ENCODE data around the gene TRO. TPM values are rescaled to one million over a fixed set of nuclear protein-coding genes. Genes with fewer than 3 reads are reported as not detected.

The TRO gene
- polyA plus RNA-seq, 3 donors: not detected

- H3K36me3 ChIP-seq (replicated peaks in 1 of 2; ENCODE audit: control insufficient read depth in 1 of 2, insufficient read depth in 2 of 2, low read length in 2 of 2): no peaks in the 10 kb centered on the region
- no peak overlapping the region for H2AFZ ChIP-seq (ENCODE audit: insufficient read depth, low read depth, low read length, poor library complexity, severe bottlenecking)
- Mint-ChIP-seq H3K36me3 (no peaks in the 10 kb centered on the region), H3K27ac (no peak overlapping the region), H3K4me3 (no peak overlapping the region), H3K4me1 (no peaks in the 10 kb centered on the region), H3K27me3 (ENCODE audit: low read depth in 3 of 3) (peaks cover 2 to 5% (median 3%) of the 10 kb centered on the region in 3 donors), H3K9me3 (peaks cover 0 to 6% (median 2%) of the 10 kb centered on the region in 7 donors)
- no peaks in the 10 kb centered on the region for H3K9me3 ChIP-seq (replicated peaks in 1 of 2; ENCODE audit: control insufficient read depth in 1 of 2, insufficient read depth in 1 of 2, low read length in 2 of 2)
- no peak for TF ChIP-seq CTCF (IDR thresholded peaks at IDR 0.05)
- H3K9ac ChIP-seq (ENCODE audit: insufficient read depth, low read length, poor library complexity, severe bottlenecking): no peak overlapping the region
- H3K27ac ChIP-seq (ENCODE audit: low read depth in 1 of 2, low read length in 2 of 2): no peak overlapping the region
- H3K27me3 ChIP-seq (ENCODE audit: control insufficient read depth in 2 of 2, insufficient read depth in 2 of 2, low read length in 2 of 2): no peaks in the 10 kb centered on the region
- no peak for DNase-seq
- no peaks in the 10 kb centered on the region for H3K79me2 ChIP-seq (ENCODE audit: insufficient read depth, low read length)
- no peak overlapping the region for H3K4me2 ChIP-seq (replicated peaks; ENCODE audit: extremely low read depth, low read length, poor library complexity, severe bottlenecking)
- no peak overlapping the region for H3K4me3 ChIP-seq (replicated peaks in 1 of 3; ENCODE audit: low read depth in 2 of 3, low read length in 3 of 3)
- no peaks in the 10 kb centered on the region for H3K4me1 ChIP-seq (ENCODE audit: control insufficient read depth in 1 of 2, insufficient read depth in 2 of 2, low read length in 2 of 2)
- H4K20me1 ChIP-seq (ENCODE audit: insufficient read depth, low read length): no peaks in the 10 kb centered on the region
- intact Hi-C loops (cut with micrococcal nuclease): no loop called here
These were observed 57.8 kb downstream of the TRO start for GRCh38 chrX:54978448-54978847.

GRCh38 chrX:54979432-54979831 lies 58.8 kb downstream of the TRO start:
- Histone ChIP-seq H3K27ac (ENCODE audit: low read depth in 1 of 2, low read length in 2 of 2) (no peak overlapping the region), H4K20me1 (ENCODE audit: insufficient read depth, low read length) (no peaks in the 10 kb centered on the region), H3K9ac (ENCODE audit: insufficient read depth, low read length, poor library complexity, severe bottlenecking) (no peak overlapping the region), H3K9me3 (replicated peaks in 1 of 2; ENCODE audit: control insufficient read depth in 1 of 2, insufficient read depth in 1 of 2, low read length in 2 of 2) (no peaks in the 10 kb centered on the region), H3K4me3 (replicated peaks in 1 of 3; ENCODE audit: low read depth in 2 of 3, low read length in 3 of 3) (no peak overlapping the region), H3K27me3 (ENCODE audit: control insufficient read depth in 2 of 2, insufficient read depth in 2 of 2, low read length in 2 of 2) (no peaks in the 10 kb centered on the region), H3K4me1 (ENCODE audit: control insufficient read depth in 1 of 2, insufficient read depth in 2 of 2, low read length in 2 of 2) (no peaks in the 10 kb centered on the region), H3K79me2 (ENCODE audit: insufficient read depth, low read length) (no peaks in the 10 kb centered on the region), H3K36me3 (replicated peaks in 1 of 2; ENCODE audit: control insufficient read depth in 1 of 2, insufficient read depth in 2 of 2, low read length in 2 of 2) (no peaks in the 10 kb centered on the region), H3K4me2 (replicated peaks; ENCODE audit: extremely low read depth, low read length, poor library complexity, severe bottlenecking) (no peak overlapping the region), H2AFZ (ENCODE audit: insufficient read depth, low read depth, low read length, poor library complexity, severe bottlenecking) (no peak overlapping the region)
- DNase-seq: no peak
- no peak overlapping the region for H3K27ac Mint-ChIP-seq
- no peaks in the 10 kb centered on the region for H3K4me1 Mint-ChIP-seq
- intact Hi-C loops (cut with micrococcal nuclease): no loop called here
- no peak overlapping the region for H3K4me3 Mint-ChIP-seq
- peaks cover 2 to 5% (median 3%) of the 10 kb centered on the region in 3 donors for H3K27me3 Mint-ChIP-seq (ENCODE audit: low read depth in 3 of 3)
- no peaks in the 10 kb centered on the region for H3K36me3 Mint-ChIP-seq
- TF ChIP-seq CTCF (IDR thresholded peaks at IDR 0.05): no peak
- H3K9me3 Mint-ChIP-seq: peaks cover 0 to 3% (median 0%) of the 10 kb centered on the region in 7 donors
